NB4 (cell line): ENCODE results near the gene CRABP1.

ENCODE experiments used
- DNase-seq: peaks from one replicate; pipeline ENCODE4 v3.0.0; 2010; ENCODE audit warnings: low read depth
- H3K4me3 ChIP-seq: one replicate; pipeline ENCODE4 v1.5.1; 2011; ENCODE audit warnings: mild to moderate bottlenecking, low read depth, low read length, moderate library complexity
- MYC ChIP-seq: IDR thresholded peaks from 2 replicates; pipeline ENCODE4 v1.6.1; 2011; ENCODE audit warnings: low read depth, low read length
- POLR2A ChIP-seq: IDR thresholded peaks from 2 replicates; pipeline ENCODE4 v1.6.1; 2011; ENCODE audit warnings: mild to moderate bottlenecking; ENCODE audit not compliant: insufficient read length; ENCODE audit errors: extremely low read depth
- TF ChIP-seq, protein P1 (sequence below): IDR thresholded peaks from 2 replicates; pipeline ENCODE4 v1.6.1; 2011; ENCODE audit warnings: low read depth, low read length
- TF ChIP-seq, protein P2 (sequence below): IDR thresholded peaks from one replicate; pipeline ENCODE4 v1.5.1; 2012; ENCODE audit warnings: low read depth, low read length

The CRABP1 gene

DNA sequence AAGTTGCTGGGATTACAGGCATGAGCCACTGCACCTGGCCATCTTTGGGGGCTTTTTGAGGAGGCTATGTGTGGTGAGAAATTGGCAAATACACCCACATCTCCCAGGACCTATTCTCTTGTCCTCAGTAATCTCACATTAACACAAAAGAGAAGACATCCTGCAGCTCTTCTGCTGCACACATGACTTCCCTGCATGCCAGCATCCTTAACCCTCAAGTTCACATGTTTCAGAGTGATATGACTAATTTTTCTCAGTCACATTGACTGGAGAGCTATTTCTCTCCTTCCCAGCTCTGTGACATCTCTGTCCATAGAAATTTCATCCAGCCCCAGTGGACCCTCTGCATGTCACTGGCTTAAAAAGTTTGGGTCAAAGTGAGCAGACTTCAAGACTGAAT, 38.8 kb upstream of the CRABP1 start:
- H3K4me3 ChIP-seq = no peak overlapping the region
- peak; percentile 19 for DNase-seq
- TF ChIP-seq MYC (no peak), POLR2A (no peak)
- TF ChIP-seq, protein P1, sequence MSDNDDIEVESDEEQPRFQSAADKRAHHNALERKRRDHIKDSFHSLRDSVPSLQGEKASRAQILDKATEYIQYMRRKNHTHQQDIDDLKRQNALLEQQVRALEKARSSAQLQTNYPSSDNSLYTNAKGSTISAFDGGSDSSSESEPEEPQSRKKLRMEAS = no peak
- TF ChIP-seq, protein P2, sequence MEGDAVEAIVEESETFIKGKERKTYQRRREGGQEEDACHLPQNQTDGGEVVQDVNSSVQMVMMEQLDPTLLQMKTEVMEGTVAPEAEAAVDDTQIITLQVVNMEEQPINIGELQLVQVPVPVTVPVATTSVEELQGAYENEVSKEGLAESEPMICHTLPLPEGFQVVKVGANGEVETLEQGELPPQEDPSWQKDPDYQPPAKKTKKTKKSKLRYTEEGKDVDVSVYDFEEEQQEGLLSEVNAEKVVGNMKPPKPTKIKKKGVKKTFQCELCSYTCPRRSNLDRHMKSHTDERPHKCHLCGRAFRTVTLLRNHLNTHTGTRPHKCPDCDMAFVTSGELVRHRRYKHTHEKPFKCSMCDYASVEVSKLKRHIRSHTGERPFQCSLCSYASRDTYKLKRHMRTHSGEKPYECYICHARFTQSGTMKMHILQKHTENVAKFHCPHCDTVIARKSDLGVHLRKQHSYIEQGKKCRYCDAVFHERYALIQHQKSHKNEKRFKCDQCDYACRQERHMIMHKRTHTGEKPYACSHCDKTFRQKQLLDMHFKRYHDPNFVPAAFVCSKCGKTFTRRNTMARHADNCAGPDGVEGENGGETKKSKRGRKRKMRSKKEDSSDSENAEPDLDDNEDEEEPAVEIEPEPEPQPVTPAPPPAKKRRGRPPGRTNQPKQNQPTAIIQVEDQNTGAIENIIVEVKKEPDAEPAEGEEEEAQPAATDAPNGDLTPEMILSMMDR = no peak

DNA sequence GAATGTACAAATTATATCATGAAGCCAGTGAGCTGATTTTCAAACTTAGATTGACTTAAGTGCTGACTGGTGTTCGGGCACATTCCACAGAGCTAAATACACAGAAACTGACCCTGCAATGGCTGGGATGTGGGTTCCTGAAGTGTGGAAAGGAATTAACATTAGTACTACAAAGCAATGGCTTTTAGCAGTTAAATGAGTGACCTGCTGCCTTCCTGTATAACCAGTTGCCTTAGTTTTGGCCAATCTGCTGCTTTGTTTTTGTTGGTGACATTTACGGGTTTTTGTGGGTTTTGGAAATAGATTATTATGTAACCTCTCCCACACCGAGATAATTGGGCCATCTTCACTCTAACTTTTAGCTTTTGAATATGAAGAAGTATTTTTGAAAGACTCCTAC, 38.3 kb upstream of the CRABP1 start:
- H3K4me3 ChIP-seq = no peak overlapping the region
- TF ChIP-seq, protein P2 = no peak
- peak; percentile 31 for TF ChIP-seq POLR2A
- TF ChIP-seq, protein P1 = peak; percentile 59; the same call in 1 of the 2 replicates
- peak; percentile 90 for DNase-seq

DNA sequence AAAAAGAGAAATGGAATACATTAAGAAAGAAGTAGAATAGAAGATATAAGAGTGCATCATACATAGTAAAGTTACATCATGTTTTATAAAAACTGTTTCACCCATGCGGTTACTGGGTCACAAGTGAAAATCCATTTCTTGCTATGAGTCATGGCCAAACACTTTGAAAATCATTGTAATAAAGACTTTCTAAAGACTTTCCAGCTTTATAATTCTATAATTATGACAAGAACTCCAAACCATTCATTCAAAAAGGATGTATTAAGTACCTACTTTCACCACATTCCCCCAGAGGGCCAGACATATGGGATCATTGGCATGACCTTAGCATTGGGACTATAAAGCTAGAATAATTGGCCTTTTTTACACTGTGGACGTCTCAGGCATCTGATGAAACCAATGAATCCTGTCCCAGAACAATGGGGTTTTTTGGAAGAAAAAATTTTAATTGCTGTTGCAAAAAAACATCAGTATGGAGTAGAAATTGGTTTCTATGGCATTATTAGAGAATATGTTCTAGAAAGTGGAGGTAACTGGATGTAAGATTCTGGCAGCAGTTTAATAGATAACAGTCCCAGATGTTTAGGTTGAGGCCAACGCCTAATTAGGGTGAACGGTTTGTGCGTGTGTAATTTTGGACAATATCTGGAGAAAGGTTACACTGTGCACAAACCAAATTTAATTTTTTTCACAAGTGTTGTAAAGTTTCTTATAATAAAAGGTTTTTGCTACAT, 37.4 kb upstream of the CRABP1 start:
- no peak overlapping the region for H3K4me3 ChIP-seq
- TF ChIP-seq MYC (peak; percentile 21; the same call in 1 of the 2 replicates), POLR2A (no peak)
- peak; percentile 58 for DNase-seq

DNA sequence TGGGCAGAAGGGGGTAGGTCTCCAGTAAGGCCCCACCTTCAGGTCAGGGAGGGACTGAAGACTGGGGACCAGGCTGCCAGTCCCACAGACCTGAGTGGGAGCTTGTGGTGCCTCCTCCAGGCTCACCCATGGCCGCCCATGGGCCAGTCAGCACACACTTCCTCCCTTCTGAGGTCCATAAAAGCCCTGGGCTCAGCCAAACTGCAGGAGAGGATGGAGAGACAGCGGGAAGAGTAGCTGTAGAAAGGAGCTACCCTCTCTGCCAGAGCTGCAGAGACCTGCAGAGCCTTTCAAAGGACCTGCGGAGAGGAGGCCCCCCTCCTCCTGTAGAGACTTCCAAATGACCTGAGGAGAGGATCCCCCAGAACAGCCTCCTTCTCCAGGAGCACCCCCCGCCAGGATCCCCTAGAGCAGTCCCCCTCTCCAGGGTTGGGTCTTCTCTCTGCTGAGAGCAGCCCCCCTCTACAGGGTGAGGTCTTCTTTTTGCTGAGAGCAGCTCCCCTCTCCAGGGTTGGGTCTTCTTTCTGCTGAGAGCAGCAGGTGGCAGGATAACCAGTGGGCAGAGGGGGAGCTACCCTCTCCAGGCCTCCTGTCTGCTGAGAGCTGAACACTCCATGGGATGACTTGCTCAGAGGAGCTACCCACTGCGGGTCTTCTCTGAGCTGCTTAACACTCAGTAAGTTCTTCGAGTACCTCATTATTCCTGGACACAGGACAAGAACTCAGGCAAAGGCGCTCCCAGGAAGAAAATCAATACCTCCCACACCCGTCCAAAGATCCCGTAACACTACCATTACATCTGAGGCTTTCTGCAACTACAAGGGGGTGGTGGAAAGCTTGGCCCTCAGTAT, 35.7 kb upstream of the CRABP1 start:
- no peak for DNase-seq
- H3K4me3 ChIP-seq = no peak overlapping the region
- TF ChIP-seq, protein P2 = no peak
- TF ChIP-seq, protein P1 = no peak
- TF ChIP-seq MYC = no peak
- TF ChIP-seq POLR2A = no peak

DNA sequence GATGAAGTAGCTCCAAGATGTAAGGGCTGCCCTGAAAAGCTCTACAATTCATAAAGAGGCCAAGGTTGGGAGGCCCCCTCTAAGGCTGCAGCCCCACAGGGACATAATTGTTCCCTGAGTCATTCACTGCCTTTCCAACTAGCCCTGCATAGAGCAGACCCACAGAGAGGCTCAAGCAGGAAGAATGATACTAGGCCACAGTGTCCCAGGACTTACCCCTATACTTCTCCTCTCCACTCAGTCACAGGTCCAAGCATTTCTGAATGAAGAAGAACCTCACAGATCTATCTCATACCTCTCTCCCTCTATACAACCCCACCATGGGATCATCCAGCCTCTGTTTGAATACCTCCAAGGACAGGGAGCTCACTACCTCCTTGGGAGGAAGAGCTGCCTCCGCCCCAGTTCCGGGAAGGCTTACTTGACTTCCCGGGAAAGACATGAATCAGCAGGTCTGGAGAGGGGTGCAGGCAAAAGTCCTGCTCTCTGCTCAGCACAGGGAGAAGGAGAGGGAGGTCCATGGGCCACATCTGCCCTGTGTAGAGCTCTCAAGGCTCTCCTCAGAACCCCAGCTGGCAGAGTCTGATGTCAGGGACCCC, 33.9 kb upstream of the CRABP1 start:
- TF ChIP-seq, protein P1 = no peak
- no peak for TF ChIP-seq MYC
- TF ChIP-seq POLR2A = no peak
- TF ChIP-seq, protein P2 = no peak
- no peak overlapping the region for H3K4me3 ChIP-seq
- no peak for DNase-seq

DNA sequence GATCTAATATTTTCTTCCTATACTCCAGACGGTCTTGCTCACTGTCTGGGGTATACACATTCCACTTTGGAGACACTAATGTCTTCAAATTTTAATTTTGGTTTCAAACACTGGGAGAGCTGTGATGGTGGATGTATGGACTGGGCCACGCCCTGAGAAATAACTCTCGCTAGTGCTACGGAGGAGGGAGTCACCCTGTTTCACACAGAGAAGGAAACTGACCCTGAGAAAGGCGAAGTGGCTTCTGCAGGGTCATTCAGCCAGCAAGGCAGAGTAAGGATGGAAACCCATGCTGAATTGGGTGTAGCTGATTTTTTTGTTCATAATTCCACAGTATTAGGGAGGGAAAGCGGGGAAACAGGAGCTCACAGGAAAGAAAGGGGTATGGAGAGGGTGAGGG, 32.2 kb upstream of the CRABP1 start:
- H3K4me3 ChIP-seq = no peak overlapping the region
- DNase-seq = no peak
- TF ChIP-seq, protein P1 = no peak
- TF ChIP-seq MYC (no peak), POLR2A (no peak)
- TF ChIP-seq, protein P2 = no peak
